Stimulated activated CD4-positive, alpha-beta T cell treated with anti-CD3 and anti-CD28 coated beads, Interleukin-2, amount 100 ng/mL, for 24 hours (primary cell): Measurements from ENCODE around the gene NR5A1.

Source experiments
- DNase-seq, 2 donors: peaks; one replicate each; pipeline ENCODE4 v3.0.0-alpha.2; 2020

Gene NR5A1

GRCh38 chr9:124506931-124507879, at the start of gene NR5A1:
Gene NR5A1 (minus strand): TSS chr9:124507399. CDS start chr9:124503395, 4,004 bp downstream.
- no peak for DNase-seq

GRCh38 chr9:124555043-124555442, 47.8 kb upstream of the NR5A1 start:
- DNase-seq, result no peak

GRCh38 chr9:124553738-124554137, 46.5 kb upstream of the NR5A1 start:
- DNase-seq, result no peak

- DNase-seq, result no peak
These were observed 45.0 kb upstream of the NR5A1 start for GRCh38 chr9:124552273-124552605.

GRCh38 chr9:124551472-124552272, 44.5 kb upstream of the NR5A1 start:
- peak; percentile 21 to 28 for DNase-seq

- DNase-seq, result no peak
These were observed 42.9 kb upstream of the NR5A1 start for GRCh38 chr9:124550072-124550471.

GRCh38 chr9:124549016-124549415, 41.8 kb upstream of the NR5A1 start:
- DNase-seq, result no peak

- no peak for DNase-seq
These were observed 37.3 kb upstream of the NR5A1 start for GRCh38 chr9:124544535-124544934.

GRCh38 chr9:124541824-124542223, 34.6 kb upstream of the NR5A1 start:
- no peak for DNase-seq

- no peak for DNase-seq
These were observed 30.7 kb upstream of the NR5A1 start for GRCh38 chr9:124537926-124538325.

GRCh38 chr9:124535846-124536245, 28.6 kb upstream of the NR5A1 start:
- no peak for DNase-seq

- DNase-seq, result no peak
These were observed 25.7 kb upstream of the NR5A1 start for GRCh38 chr9:124532897-124533296.

- no peak for DNase-seq
These were observed 23.9 kb upstream of the NR5A1 start for GRCh38 chr9:124531115-124531514.

- no peak for DNase-seq
These were observed 23.0 kb upstream of the NR5A1 start for GRCh38 chr9:124530246-124530645.

GRCh38 chr9:124527781-124528180, 20.6 kb upstream of the NR5A1 start:
- DNase-seq, result no peak

GRCh38 chr9:124526174-124526573, 19.0 kb upstream of the NR5A1 start:
- no peak for DNase-seq

- DNase-seq, result no peak
These were observed 15.2 kb upstream of the NR5A1 start for GRCh38 chr9:124522121-124523098.

GRCh38 chr9:124521142-124521541, 13.9 kb upstream of the NR5A1 start:
- no peak for DNase-seq

GRCh38 chr9:124520206-124520596, 13.0 kb upstream of the NR5A1 start:
- DNase-seq, result no peak

GRCh38 chr9:124518116-124518515, 10.9 kb upstream of the NR5A1 start:
- DNase-seq, result no peak

GRCh38 chr9:124517600-124517999, 10.4 kb upstream of the NR5A1 start:
- DNase-seq, result no peak

GRCh38 chr9:124514874-124515273, 7.7 kb upstream of the NR5A1 start:
- DNase-seq, result no peak

- no peak for DNase-seq
These were observed 6.9 kb upstream of the NR5A1 start for GRCh38 chr9:124514125-124514524.
